Measurements from ENCODE around the gene TAS2R10.
"Not testable (repeated sequence)": the region's sequence is repeated elsewhere in the genome, so short reads cannot be mapped to it uniquely, and the experiment has no call there.

TAS2R10 gene

GRCh38 chr12:10826258-10826657 is at the start of gene TAS2R10:
TAS2R10 (minus strand) TSS chr12:10826358; CDS start chr12:10826269, 89 bp downstream.
- DNase-seq (ENCODE audit: low read depth): no peak

- DNase-seq (ENCODE audit: low read depth): peak; percentile 33
Observed at GRCh38 chr12:10873378-10873777, 47.2 kb upstream of the TAS2R10 start.

- no peak for DNase-seq (ENCODE audit: low read depth)
Observed at GRCh38 chr12:10867381-10867780, 41.2 kb upstream of the TAS2R10 start.

DNA sequence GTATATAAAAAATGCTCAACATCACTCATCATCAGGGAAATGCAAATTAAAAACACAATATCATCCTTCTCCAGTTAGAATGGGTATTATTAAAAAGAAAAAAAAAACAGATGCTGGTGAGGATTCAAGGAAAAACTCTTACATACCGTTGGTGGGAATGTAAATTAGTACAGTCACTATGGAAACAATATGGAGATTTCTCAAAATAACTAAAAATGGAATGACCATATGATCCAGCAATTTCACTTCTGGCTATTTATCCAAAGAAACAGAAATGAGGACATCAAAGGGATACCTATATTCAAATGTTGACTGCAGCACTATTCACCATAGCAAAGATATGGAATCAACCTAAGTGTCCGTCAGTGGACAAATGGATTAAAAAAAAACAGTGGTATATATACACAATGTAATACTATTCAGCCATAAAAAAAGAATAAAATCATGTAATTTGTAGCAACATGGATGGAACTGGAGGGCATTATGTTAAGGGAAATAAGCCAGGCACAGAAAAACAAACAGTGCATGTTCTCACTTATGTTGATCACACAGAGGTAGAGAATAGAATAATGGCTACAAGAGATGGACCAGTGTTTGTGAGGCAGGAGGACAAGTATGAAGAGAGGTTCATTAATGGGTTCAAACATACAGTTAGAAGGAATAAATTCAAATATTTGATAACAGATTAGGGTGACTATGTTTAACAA is 37.5 kb upstream of the TAS2R10 start:
- DNase-seq (ENCODE audit: low read depth): peak; percentile 12

DNA sequence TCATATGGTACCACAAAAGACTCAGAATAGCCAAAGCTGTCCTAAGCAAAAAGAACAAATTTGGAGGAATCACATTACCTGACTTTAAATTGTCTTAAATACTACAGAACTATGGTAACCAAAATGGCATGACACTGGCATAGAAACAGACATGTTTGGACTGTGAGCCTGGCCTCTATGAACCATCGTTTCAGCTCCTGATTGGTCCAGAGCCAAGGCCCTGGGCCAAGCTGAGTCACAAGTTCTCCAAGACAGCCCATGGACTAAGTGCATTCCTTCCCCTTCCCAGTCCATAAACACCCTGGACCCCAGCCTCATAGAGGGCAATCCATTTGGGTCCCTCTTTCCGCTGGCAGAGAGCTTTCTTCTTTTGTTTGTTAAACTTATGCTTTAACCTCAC is 35.2 kb upstream of the TAS2R10 start:
- peak; percentile 32 for DNase-seq (ENCODE audit: low read depth)

GRCh38 chr12:10855807-10856206 is 29.6 kb upstream of the TAS2R10 start:
- no peak for DNase-seq (ENCODE audit: low read depth)

DNA sequence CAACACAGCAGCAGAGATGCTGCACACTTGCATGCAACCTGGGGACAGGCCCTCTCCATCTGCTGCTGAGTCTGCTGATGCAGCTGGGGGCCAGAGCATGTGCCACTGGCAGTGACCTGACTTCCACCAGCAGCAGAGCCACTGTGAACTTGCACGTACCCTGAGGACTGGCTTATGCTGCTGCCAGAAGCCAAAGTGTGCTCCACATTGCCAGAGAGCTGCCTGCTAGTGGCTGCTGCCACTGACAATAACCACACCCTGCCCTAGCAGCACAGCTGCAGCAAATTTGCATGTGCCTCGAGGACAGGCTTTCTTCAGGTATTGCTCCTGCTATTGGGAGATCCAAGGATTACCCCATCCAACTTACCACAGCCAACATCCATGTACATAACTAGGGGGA is 27.6 kb upstream of the TAS2R10 start:
- DNase-seq (ENCODE audit: low read depth): no peak

DNA sequence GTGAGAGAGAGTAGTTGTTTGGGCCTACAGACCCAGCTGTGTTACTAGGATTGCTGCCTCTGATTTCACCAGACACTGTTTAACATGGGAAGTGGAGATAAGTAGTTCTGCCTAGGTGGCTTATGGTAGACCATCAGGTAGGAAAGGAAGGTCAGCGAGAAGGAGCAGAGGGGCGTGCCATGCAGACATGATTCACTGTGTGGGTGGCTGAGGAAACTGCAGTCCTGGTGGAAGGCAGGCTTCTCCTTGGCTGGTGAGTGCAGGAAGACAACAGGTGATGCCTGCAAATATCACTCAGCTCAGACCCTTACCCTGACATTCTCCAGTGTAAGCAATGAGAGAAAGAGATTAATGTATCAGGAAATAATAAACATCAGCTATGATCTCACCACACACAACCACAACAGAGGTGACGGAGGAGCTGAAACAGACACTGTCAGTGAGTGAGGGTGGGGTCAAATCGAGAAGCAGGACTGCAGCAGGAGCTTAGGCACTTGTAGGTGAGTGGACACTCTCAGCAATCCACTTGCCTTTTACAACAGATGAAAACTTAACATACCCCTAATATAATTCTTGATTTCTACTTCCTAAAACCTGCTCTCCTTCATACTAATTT is 25.2 kb upstream of the TAS2R10 start:
- no peak for DNase-seq (ENCODE audit: low read depth)

GRCh38 chr12:10849425-10849878 is 23.3 kb upstream of the TAS2R10 start, which contains the start of gene PRR4:
PRR4 (minus strand) TSS chr12:10849475; CDS start chr12:10849437, 38 bp downstream.
- no peak for DNase-seq (ENCODE audit: low read depth)

- no peak for DNase-seq (ENCODE audit: low read depth)
Observed at GRCh38 chr12:10847744-10848143, 21.6 kb upstream of the TAS2R10 start.

GRCh38 chr12:10842862-10843261 is 16.7 kb upstream of the TAS2R10 start:
- DNase-seq (ENCODE audit: low read depth): no peak

DNA sequence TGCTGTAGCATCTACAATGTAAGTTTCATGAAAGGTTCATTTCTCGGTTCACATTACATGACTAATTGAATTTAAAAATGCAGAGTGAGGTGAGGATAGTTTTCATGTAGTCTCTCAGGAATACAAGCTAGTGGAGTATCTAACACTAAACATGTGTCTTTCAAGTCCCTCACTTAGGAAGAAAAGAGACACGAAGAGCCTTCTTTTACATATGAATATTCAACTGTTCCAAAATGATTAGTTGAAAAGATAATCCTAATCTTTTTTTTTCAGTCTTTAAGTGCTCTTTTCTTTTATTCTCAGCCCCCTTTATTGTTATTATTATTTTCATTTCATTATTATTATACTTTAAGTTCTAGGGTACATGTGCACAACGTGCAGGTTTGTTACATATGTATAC is 12.3 kb upstream of the TAS2R10 start:
- DNase-seq (ENCODE audit: low read depth): no peak

DNA sequence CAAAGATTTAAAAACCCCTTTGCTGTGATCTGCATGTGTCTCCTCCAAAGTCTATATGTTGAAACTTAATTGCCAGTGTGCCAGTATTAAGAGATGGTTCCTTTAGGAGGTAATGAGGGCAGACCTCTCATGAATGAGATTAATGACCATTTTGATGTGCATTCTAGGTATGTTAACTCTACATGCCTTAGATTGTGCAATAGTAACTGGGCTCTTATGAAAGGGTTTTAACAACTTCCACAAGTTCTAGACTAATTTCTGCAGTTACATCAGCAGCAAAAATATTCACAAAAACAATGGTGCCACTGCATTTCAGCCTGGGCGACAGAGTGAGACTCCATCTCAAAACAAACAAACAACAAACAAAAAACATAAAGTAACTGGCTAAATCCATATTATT is 3.8 kb upstream of the TAS2R10 start:
- peak; percentile 26 for DNase-seq (ENCODE audit: low read depth)

DNA sequence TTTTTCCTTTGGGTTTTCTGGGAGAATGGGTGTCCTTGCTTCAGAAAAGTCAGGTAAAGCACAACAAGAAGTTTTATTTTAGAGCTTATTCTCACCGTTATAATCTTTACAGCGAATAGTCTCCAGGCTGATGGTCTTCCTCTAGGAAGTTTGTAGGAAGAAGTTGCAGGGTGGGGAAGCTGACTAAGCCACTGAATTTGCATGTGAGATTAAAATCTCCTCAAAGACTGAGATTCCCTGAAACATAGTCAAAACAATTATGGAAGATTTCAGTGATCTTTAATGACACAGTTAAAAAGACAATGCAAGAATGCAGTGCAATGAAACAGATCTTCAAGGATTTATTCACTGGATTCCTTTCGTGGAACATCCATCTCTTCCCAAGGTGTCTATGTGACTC is 1.2 kb downstream of the TAS2R10 start:
- peak; percentile 1 for DNase-seq (ENCODE audit: low read depth)

GRCh38 chr12:10811883-10812536 is 14.1 kb downstream of the TAS2R10 start:
- no peak for DNase-seq (ENCODE audit: low read depth)

DNA sequence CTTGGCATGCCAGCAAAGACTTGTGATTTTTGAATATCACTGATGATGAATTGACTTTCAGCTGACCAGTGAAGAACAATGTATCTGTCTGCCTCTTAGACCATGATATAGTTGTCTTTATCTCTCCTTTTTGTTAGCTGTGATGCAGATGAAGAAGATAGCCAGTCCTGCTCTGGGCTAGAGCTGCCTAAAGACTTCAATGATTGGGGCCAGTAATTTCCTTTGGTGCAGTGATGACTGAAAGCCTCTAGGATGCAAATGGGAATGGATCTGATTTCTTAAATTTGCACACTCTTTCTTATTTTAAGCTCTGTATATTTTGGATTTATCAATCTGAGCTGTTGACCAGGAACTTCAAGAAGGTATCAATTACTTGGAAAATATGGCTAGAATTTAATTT is 16.1 kb downstream of the TAS2R10 start, which contains the start of gene TAS2R9:
Gene TAS2R9, minus strand, starts transcription at position 101 of the 400 bp plus-strand sequence. Its CDS starts 93 bp downstream, at position 8.
- DNase-seq (ENCODE audit: low read depth): no peak

GRCh38 chr12:10807186-10807585 is 19.0 kb downstream of the TAS2R10 start, which contains the start of gene TAS2R8:
TAS2R8 (minus strand) TSS chr12:10807286; CDS start chr12:10806980, 306 bp downstream.
- DNase-seq (ENCODE audit: low read depth): no peak

DNA sequence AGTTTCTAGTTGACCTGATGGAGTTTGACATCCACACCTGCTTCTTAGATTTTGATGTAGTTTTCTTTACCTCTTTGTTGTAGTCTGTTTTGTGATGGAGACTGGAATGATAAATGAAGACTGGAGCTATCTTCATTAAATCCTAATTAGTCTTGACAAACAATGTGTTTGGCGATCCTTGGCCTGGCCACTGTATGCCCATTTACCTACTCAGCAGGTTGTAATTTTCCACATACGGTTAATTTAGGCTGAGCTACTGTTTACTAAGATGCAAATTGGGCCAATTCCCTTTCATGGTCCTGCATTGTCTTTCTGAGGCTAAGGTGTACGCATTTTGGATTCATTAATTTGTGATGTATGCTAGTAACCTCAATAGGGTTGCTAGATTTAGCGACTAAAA is 23.6 kb downstream of the TAS2R10 start, which contains the start of gene TAS2R7:
Gene TAS2R7, minus strand, starts transcription at position 41 of the 400 bp plus-strand sequence. CDS start 57 bp downstream, outside the sequence.
- DNase-seq (ENCODE audit: low read depth): no peak

- no peak for DNase-seq (ENCODE audit: low read depth)
Observed at GRCh38 chr12:10801741-10802140, 24.4 kb downstream of the TAS2R10 start.

DNA sequence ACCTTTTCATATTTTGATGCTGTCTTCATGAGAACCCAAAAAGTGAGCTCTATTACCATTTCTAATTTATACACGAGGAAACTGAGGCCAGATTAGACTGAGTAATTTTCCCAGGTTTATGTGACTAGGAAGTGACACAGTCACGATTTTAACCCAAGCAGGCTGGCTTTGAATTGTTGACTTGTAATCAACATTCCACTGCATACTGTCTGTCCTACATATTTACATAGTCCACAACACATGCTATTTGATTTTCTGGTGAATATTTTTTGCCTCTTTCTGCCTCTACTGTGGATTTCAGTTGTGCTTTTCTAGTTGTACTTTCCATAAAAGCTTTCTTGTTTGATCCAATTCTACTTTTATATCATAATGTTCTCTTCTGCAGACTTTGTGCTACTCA is 31.9 kb downstream of the TAS2R10 start:
- no peak for DNase-seq (ENCODE audit: low read depth)

- DNase-seq (ENCODE audit: low read depth): not testable (repeated sequence)
Observed at GRCh38 chr12:10791769-10792168, 34.4 kb downstream of the TAS2R10 start.

DNA sequence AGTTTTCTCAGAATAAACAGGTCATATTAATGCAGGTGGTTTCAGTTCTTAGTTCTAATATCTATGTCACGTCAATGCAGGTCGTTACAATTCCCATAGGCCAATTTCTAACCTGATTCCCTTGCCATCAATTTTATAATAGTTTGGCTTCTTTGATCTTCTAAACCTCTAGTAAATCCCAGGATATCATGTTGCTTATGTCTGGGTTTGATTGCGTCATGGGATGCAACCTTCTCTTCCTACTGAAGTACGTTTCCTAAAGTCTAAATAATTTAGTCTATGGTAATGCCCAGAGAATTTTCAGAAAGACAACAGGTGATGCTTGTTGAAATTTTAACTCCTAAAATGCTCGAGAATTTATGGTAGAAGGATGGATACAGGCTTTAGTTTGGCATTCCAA is 42.9 kb downstream of the TAS2R10 start:
- DNase-seq (ENCODE audit: low read depth): no peak

DNA sequence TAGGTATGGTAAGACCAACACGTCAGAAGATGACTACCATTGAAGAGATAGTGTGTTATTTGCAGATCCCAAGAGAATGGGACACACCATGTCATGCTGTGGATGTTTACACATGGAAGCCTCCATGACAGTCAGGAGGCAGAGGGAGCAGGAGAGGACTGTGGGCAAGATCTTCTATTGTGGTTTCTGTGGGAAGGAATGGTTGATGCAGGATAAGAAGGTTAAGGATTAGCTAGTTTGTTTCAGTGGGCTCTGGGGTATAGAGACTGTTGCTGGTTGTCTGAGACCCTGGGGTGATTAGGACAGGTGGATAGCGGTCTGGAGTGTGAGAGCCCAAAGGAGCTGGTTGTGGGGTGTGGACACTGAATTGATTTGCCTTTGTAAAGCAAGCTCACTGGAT is 47.1 kb downstream of the TAS2R10 start:
- no peak for DNase-seq (ENCODE audit: low read depth)

All from EH (cell line).